ENCODE measurements around the gene ANKRD33B.

The ANKRD33B gene

DNA sequence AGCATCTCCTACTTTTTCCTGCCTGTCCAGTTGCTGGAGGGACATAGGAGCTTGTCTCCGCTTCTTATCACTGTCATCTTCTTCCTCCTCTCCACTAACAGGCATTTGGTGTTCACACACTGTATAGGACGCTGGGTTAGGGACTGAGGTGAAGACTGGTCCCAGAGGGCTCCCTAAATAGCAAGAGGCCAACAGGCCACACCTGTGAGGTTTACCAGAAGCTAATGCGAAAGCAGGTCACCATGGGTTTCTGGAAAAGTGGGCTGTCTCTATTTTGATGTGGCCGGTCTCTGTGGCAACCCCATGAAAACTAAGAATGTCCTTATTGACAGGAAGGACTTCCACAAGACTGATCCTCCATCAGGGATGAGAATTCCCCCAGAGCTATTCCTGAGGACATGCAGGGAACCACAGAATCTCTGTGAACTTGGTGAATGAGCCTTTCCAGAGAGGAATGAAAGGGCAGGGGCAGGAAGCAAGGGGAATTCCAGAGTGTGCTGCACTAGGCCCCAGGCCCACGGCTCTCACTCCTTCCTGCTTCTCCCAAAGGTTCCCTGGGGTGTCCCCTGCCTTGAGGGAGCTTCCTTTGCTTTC is 135.5 kb downstream of the ANKRD33B start:
- peaks cover 6% of the 10 kb centered on the region for H3K4me1 ChIP-seq (ENCODE audit: control insufficient read depth, insufficient read depth, low read length)
- H3K27ac ChIP-seq (ENCODE audit: low read depth, low read length): no peak overlapping the region
- H3K9ac ChIP-seq (ENCODE audit: low read length): no peak overlapping the region
- H3K27me3 ChIP-seq (ENCODE audit: control insufficient read depth, insufficient read depth, low read length): no peaks in the 10 kb centered on the region
- no peak overlapping the region for H3K4me3 ChIP-seq (ENCODE audit: low read length)
- no peaks in the 10 kb centered on the region for H3K36me3 ChIP-seq (ENCODE audit: control insufficient read depth, insufficient read depth, low read length)

DNA sequence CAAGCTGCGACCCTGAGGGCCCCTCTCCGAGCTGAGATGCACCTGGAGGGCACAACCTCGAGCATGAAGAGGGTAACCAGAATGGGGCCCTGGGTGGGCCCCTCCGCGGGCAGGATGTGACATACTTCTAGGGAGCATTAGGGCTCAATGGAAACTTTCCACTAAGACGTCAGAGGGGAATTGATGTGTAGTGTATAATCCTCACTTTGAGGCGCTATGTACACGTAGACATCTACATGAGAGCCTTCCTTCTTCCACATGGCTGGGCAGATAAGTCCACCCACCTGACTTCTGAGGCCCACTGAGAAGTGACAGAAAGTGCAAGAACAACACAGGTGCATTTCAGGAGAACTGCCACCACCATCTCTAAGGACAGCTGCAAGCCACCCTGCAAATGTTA is 136.1 kb downstream of the ANKRD33B start:
- Histone ChIP-seq H3K27ac (ENCODE audit: low read depth, low read length) (no peak overlapping the region), H3K4me1 (ENCODE audit: control insufficient read depth, insufficient read depth, low read length) (peaks cover 4% of the 10 kb centered on the region), H3K36me3 (ENCODE audit: control insufficient read depth, insufficient read depth, low read length) (no peaks in the 10 kb centered on the region), H3K27me3 (ENCODE audit: control insufficient read depth, insufficient read depth, low read length) (no peaks in the 10 kb centered on the region), H3K4me3 (ENCODE audit: low read length) (no peak overlapping the region), H3K9ac (ENCODE audit: low read length) (no peak overlapping the region)

DNA sequence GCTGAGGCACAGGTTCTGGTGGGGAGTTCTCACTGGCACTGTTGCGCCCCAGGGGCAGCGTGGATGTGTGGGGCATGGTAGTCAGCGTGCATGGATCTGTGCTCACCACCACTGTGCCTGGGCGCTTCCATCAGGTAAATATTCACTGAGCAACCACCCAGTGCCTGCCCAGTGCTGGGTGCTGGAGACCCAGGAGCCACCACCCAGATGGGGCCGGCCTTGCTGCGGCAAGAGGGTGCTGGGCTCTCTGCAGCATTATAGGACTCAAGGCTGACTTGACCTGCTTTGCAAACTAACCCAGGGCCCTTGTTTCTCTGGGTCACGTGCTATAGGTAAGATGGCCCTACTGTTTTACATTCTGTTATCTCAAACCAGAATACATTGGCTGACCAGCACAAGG is 136.6 kb downstream of the ANKRD33B start:
- Histone ChIP-seq H3K9ac (ENCODE audit: low read length) (no peak overlapping the region), H3K4me1 (ENCODE audit: control insufficient read depth, insufficient read depth, low read length) (peaks cover 4% of the 10 kb centered on the region), H3K4me3 (ENCODE audit: low read length) (no peak overlapping the region), H3K27ac (ENCODE audit: low read depth, low read length) (no peak overlapping the region), H3K27me3 (ENCODE audit: control insufficient read depth, insufficient read depth, low read length) (no peaks in the 10 kb centered on the region), H3K36me3 (ENCODE audit: control insufficient read depth, insufficient read depth, low read length) (no peaks in the 10 kb centered on the region)

DNA sequence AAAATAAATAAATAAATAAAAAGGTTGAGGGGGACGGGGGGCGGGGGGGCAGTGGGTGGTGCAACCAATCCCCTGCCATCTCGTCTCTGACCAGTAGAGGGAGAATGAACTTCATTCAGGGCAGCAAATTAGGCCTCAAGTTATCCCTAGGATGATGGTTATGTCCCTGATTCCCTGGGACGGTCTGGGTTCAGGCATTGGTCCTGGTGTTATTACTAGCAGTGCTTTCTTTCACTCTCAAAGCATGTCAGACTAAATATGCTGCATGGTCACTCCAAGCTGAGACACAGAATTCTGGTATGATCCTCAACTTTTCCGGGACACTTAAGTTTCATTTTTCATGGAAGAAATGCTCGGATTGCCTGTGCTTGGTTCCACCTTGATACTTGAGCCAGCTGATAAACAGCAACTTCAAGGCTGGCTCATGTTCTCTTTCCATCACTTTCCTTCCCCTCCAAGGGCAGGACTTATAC is 137.7 kb downstream of the ANKRD33B start:
- Histone ChIP-seq H3K4me1 (ENCODE audit: control insufficient read depth, insufficient read depth, low read length) (peaks cover 4% of the 10 kb centered on the region), H3K4me3 (ENCODE audit: low read length) (no peak overlapping the region), H3K9ac (ENCODE audit: low read length) (no peak overlapping the region), H3K36me3 (ENCODE audit: control insufficient read depth, insufficient read depth, low read length) (no peaks in the 10 kb centered on the region), H3K27ac (ENCODE audit: low read depth, low read length) (no peak overlapping the region), H3K27me3 (ENCODE audit: control insufficient read depth, insufficient read depth, low read length) (no peaks in the 10 kb centered on the region)

DNA sequence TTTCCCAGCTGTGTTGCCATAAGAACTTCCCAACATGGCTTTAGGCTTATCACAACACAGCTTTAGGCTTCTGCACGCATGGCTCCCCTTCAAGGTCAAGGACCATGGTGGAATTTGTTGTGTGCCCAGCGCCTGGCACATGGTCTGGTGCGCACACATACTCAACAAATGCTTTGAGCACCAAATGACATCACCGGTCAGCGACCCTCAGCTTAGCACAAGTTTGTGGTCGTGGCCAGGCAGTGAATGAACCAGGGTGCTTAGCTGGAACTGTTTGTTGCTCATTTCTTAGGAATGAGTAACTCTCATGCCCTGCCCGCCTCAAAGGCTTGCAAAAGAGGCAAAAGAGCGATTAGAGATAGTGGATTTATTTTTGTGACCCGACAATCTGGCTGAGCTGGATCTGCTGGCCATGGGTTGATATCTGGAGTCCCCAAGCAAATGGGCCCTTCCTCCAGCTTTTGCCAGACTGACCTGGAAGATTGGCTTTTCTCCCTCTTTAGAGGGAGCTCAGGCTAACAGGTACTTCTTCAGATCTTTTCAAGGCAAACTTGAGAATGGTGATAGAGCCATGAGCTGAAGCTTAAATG is 138.3 kb downstream of the ANKRD33B start:
- Histone ChIP-seq H3K27me3 (ENCODE audit: control insufficient read depth, insufficient read depth, low read length) (no peaks in the 10 kb centered on the region), H3K4me1 (ENCODE audit: control insufficient read depth, insufficient read depth, low read length) (peaks cover 4% of the 10 kb centered on the region), H3K9ac (ENCODE audit: low read length) (no peak overlapping the region), H3K36me3 (ENCODE audit: control insufficient read depth, insufficient read depth, low read length) (no peaks in the 10 kb centered on the region), H3K27ac (ENCODE audit: low read depth, low read length) (no peak overlapping the region), H3K4me3 (ENCODE audit: low read length) (no peak overlapping the region)

DNA sequence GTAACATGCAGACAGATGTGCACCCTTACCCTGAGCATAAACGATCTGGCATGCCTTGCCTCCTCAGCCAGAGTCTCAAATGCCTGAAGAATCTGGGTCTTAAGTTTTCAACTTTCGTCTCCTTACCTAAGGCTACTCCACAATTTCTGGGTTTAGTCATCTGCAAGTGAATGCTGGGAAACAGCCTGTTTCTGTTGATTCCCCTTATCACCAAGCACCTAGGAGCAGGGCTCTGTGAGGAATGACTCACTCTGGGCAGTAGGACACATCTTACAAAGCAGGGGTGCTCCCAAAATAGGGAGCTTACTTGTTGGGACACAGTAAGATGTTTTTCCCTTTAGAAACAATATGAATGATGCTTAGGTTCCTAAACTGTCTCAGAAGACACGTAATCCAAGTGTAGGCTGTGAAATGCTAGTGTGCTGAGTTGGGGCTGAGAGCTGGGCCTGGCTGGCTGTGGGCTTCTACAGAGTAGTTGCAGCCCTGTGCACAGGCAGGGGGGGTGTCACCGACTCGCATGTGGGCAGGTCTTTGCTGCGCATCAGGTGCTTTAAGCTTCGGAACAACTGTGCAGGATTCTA is 139.1 kb downstream of the ANKRD33B start:
- Histone ChIP-seq H3K27ac (ENCODE audit: low read depth, low read length) (no peak overlapping the region), H3K4me1 (ENCODE audit: control insufficient read depth, insufficient read depth, low read length) (peaks cover 4% of the 10 kb centered on the region)

DNA sequence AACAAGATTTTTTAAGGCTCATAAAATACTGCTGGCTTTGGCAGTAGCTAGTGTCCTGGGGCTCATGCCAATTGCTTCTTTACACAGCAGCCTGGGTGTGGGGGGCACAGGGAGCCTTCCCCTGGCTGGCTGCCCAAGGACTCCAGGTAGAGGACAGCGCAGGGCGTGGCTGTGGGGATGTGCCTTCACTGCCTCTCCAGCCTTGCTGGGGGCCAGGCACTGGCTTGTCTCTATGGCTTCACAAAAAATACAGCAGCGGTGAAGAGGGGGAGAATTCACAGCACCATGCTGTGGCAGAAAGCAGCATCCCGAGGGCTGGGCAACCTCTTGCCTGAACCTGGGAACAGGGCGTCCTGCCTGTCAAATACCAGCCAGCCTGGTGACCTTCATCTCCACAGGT is 139.8 kb downstream of the ANKRD33B start:
- no peak overlapping the region for H3K9ac ChIP-seq (ENCODE audit: low read length)
- H3K4me3 ChIP-seq (ENCODE audit: low read length): no peak overlapping the region
- no peak overlapping the region for H3K27ac ChIP-seq (ENCODE audit: low read depth, low read length)
- H3K4me1 ChIP-seq (ENCODE audit: control insufficient read depth, insufficient read depth, low read length): peaks cover 4% of the 10 kb centered on the region
- no peaks in the 10 kb centered on the region for H3K36me3 ChIP-seq (ENCODE audit: control insufficient read depth, insufficient read depth, low read length)
- H3K27me3 ChIP-seq (ENCODE audit: control insufficient read depth, insufficient read depth, low read length): no peaks in the 10 kb centered on the region

More for the DNA sequence above, 139.1 kb downstream of the ANKRD33B start:
- Histone ChIP-seq H3K4me3 (ENCODE audit: low read length) (no peak overlapping the region), H3K36me3 (ENCODE audit: control insufficient read depth, insufficient read depth, low read length) (no peaks in the 10 kb centered on the region), H3K9ac (ENCODE audit: low read length) (no peak overlapping the region), H3K27me3 (ENCODE audit: control insufficient read depth, insufficient read depth, low read length) (no peaks in the 10 kb centered on the region)

DNA sequence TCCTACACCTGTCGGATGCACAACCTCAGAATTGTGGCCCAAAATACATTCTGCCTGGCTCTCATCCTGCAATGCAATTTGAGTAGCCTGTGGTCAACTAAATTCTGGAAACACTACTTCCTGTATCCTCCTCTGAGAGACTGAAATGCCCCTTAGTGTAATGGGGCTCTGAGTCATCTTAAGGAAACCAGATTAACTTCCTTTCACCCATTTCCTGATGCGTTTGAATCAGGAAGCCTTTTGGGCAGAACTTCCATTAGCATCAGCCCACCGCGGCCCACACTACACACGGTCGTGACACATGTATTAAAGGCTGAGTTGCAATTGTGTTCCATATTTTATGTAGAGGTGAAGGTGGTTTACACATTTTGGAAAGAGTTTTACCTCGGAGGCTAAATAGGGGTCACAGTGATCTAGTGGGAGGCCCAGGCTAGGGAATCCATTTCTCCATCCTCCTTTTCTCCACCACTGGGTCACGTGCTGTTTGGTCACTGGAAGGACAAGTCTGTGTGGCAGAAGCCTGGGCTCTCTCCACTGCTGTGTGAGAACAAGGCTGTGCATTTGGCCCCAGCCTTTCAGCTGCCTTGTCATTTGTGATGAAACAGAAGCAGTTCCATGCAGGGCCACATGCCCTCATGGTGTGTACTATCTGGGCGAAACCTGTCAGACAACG is 141.2 kb downstream of the ANKRD33B start:
- H3K27ac ChIP-seq (ENCODE audit: low read depth, low read length): no peak overlapping the region
- peaks cover 4% of the 10 kb centered on the region for H3K4me1 ChIP-seq (ENCODE audit: control insufficient read depth, insufficient read depth, low read length)
- H3K36me3 ChIP-seq (ENCODE audit: control insufficient read depth, insufficient read depth, low read length): peaks cover 2% of the 10 kb centered on the region
- no peaks in the 10 kb centered on the region for H3K27me3 ChIP-seq (ENCODE audit: control insufficient read depth, insufficient read depth, low read length)
- no peak overlapping the region for H3K9ac ChIP-seq (ENCODE audit: low read length)
- H3K4me3 ChIP-seq (ENCODE audit: low read length): no peak overlapping the region

DNA sequence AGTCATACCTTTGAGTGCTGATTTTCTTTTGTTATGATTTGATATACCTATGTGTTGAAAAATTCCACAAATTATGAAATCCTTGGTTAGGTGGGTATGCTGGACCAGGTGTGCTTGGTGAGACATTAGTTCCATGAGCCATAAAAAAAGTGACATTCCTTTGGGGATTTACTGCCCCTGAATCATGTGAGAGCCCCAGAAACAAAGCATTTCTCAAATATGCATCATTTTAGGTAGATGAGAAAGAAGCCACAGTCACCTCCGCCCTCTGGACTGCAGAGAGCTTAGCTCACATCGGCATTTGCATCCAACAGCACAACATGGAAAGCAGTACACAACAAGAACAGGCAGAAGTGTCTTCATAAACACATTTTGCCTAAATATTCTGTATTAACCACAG is 141.9 kb downstream of the ANKRD33B start:
- Histone ChIP-seq H3K4me1 (ENCODE audit: control insufficient read depth, insufficient read depth, low read length) (peaks cover 4% of the 10 kb centered on the region), H3K27ac (ENCODE audit: low read depth, low read length) (no peak overlapping the region), H3K36me3 (ENCODE audit: control insufficient read depth, insufficient read depth, low read length) (peaks cover 2% of the 10 kb centered on the region), H3K4me3 (ENCODE audit: low read length) (no peak overlapping the region), H3K9ac (ENCODE audit: low read length) (no peak overlapping the region), H3K27me3 (ENCODE audit: control insufficient read depth, insufficient read depth, low read length) (no peaks in the 10 kb centered on the region)

DNA sequence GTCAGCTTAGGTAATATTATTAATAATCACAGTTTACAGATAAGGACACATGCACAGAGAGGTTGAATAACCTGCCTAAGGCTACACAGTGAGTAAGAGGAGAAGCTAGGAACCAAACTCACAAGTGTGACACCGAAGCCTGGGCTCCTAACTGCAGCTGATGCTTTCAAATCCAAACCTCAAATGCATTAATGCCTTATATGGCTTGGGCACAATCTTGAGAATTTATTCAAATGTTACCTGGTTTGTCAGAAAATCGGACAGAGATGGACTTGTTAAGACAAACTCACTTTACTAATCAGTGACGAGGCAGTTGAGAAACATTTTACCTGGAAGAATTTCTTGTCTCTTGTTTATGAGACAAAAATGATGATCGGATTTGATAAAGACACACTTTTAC is 142.5 kb downstream of the ANKRD33B start:
- Histone ChIP-seq H3K27me3 (ENCODE audit: control insufficient read depth, insufficient read depth, low read length) (no peaks in the 10 kb centered on the region), H3K4me3 (ENCODE audit: low read length) (no peak overlapping the region), H3K36me3 (ENCODE audit: control insufficient read depth, insufficient read depth, low read length) (peaks cover 2% of the 10 kb centered on the region), H3K4me1 (ENCODE audit: control insufficient read depth, insufficient read depth, low read length) (peaks cover 4% of the 10 kb centered on the region), H3K9ac (ENCODE audit: low read length) (no peak overlapping the region), H3K27ac (ENCODE audit: low read depth, low read length) (no peak overlapping the region)

Data from rectal smooth muscle tissue (tissue), 1 donor.